ENCODE measurements around the gene ZNF485. TPM values are rescaled to one million over a fixed set of nuclear protein-coding genes. Genes with fewer than 3 reads are reported as not detected.
"Not testable (repeated sequence)": the region's sequence is repeated elsewhere in the genome, so short reads cannot be mapped to it uniquely, and the experiment has no call there.

The ZNF485 gene
- total RNA-seq, 1 experiment from 2014 or later: 1.2 TPM

- no peak overlapping the region for H3K4me3 ChIP-seq (ENCODE audit: low read length)
- no peaks in the 10 kb centered on the region for H3K27me3 ChIP-seq (ENCODE audit: low read length)
- intact Hi-C loops (cut with micrococcal nuclease): no loop called here
- H3K27ac ChIP-seq (ENCODE audit: low read length): no peak overlapping the region
- H3K9me2 ChIP-seq (replicated peaks; ENCODE audit: low read length): no peaks in the 10 kb centered on the region
- no peak overlapping the region for H3K9ac ChIP-seq (ENCODE audit: low read length)
- H3K4me2 ChIP-seq (ENCODE audit: low read length): no peak overlapping the region
- H3K4me1 ChIP-seq (ENCODE audit: insufficient read depth, low read length): no peaks in the 10 kb centered on the region
- H3K9me3 ChIP-seq (ENCODE audit: low read length): 0 out of 2 replicates have a peak, but pooled peaks cover 4% of the 10 kb centered on the region
- TF ChIP-seq, protein P1, sequence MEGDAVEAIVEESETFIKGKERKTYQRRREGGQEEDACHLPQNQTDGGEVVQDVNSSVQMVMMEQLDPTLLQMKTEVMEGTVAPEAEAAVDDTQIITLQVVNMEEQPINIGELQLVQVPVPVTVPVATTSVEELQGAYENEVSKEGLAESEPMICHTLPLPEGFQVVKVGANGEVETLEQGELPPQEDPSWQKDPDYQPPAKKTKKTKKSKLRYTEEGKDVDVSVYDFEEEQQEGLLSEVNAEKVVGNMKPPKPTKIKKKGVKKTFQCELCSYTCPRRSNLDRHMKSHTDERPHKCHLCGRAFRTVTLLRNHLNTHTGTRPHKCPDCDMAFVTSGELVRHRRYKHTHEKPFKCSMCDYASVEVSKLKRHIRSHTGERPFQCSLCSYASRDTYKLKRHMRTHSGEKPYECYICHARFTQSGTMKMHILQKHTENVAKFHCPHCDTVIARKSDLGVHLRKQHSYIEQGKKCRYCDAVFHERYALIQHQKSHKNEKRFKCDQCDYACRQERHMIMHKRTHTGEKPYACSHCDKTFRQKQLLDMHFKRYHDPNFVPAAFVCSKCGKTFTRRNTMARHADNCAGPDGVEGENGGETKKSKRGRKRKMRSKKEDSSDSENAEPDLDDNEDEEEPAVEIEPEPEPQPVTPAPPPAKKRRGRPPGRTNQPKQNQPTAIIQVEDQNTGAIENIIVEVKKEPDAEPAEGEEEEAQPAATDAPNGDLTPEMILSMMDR (conservative IDR thresholded peaks at IDR 0.05; ENCODE audit: low read depth, low read length): no peak
- TF ChIP-seq EZH2 (IDR thresholded peaks at IDR 0.05; ENCODE audit: low read length, unreplicated experiment): no peak
- no peak for TF ChIP-seq EZH2phosphoT487 (IDR thresholded peaks at IDR 0.05; ENCODE audit: borderline replicate concordance, low read length)
- H4K20me1 ChIP-seq (ENCODE audit: low read length): no peaks in the 10 kb centered on the region
- POLR2A ChIA-PET (ENCODE audit: unreplicated experiment): no interaction called here
- DNase-seq: no peak
- no peaks in the 10 kb centered on the region for H3F3A ChIP-seq (ENCODE audit: low read length, unreplicated experiment)
- no peak for ATAC-seq
- CTCF ChIA-PET: no interaction called here
- H3K79me2 ChIP-seq (ENCODE audit: low read length): no peaks in the 10 kb centered on the region
- H3K36me3 ChIP-seq (ENCODE audit: low read depth, low read length): no peaks in the 10 kb centered on the region
- no TSS peak for BruUV-seq (replicated peaks)
- no peak overlapping the region for H2AFZ ChIP-seq (ENCODE audit: low read length)
These were observed 7.8 kb upstream of the ZNF485 start for GRCh38 chr10:43598446-43598845.

GRCh38 chr10:43599333-43599732 is 6.9 kb upstream of the ZNF485 start:
- no peak overlapping the region for H3K4me2 ChIP-seq (ENCODE audit: low read length)
- no peaks in the 10 kb centered on the region for H3K9me2 ChIP-seq (replicated peaks; ENCODE audit: low read length)
- intact Hi-C loops (cut with micrococcal nuclease): no loop called here
- H3K79me2 ChIP-seq (ENCODE audit: low read length): no peaks in the 10 kb centered on the region
- ChIA-PET POLR2A (ENCODE audit: unreplicated experiment) (no interaction called here), CTCF (no interaction called here)
- H2AFZ ChIP-seq (ENCODE audit: low read length): no peak overlapping the region
- H4K20me1 ChIP-seq (ENCODE audit: low read length): no peaks in the 10 kb centered on the region
- no peak for DNase-seq
- no peak for ATAC-seq
- no TSS peak for BruUV-seq (replicated peaks)
- H3F3A ChIP-seq (ENCODE audit: low read length, unreplicated experiment): no peaks in the 10 kb centered on the region
- TF ChIP-seq, protein P1 (conservative IDR thresholded peaks at IDR 0.05; ENCODE audit: low read depth, low read length): no peak
- TF ChIP-seq EZH2phosphoT487 (IDR thresholded peaks at IDR 0.05; ENCODE audit: borderline replicate concordance, low read length): no peak
- no peak for TF ChIP-seq EZH2 (IDR thresholded peaks at IDR 0.05; ENCODE audit: low read length, unreplicated experiment)
- H3K27me3 ChIP-seq (ENCODE audit: low read length): no peaks in the 10 kb centered on the region
- H3K36me3 ChIP-seq (ENCODE audit: low read depth, low read length): no peaks in the 10 kb centered on the region
- no peak overlapping the region for H3K4me3 ChIP-seq (ENCODE audit: low read length)
- H3K9ac ChIP-seq (ENCODE audit: low read length): no peak overlapping the region
- H3K9me3 ChIP-seq (ENCODE audit: low read length): 0 out of 2 replicates have a peak, but pooled peaks cover 4% of the 10 kb centered on the region
- no peak overlapping the region for H3K27ac ChIP-seq (ENCODE audit: low read length)
- no peaks in the 10 kb centered on the region for H3K4me1 ChIP-seq (ENCODE audit: insufficient read depth, low read length)

GRCh38 chr10:43601576-43601975 is 4.7 kb upstream of the ZNF485 start:
- H3K36me3 ChIP-seq (ENCODE audit: low read depth, low read length); H3K9me3 ChIP-seq (ENCODE audit: low read length); H3K4me3 ChIP-seq (ENCODE audit: low read length); H3F3A ChIP-seq (ENCODE audit: low read length, unreplicated experiment); intact Hi-C loops (cut with micrococcal nuclease); H3K4me2 ChIP-seq (ENCODE audit: low read length); CTCF ChIA-PET; POLR2A ChIA-PET (ENCODE audit: unreplicated experiment); H2AFZ ChIP-seq (ENCODE audit: low read length); H3K79me2 ChIP-seq (ENCODE audit: low read length); H3K4me1 ChIP-seq (ENCODE audit: insufficient read depth, low read length); H4K20me1 ChIP-seq (ENCODE audit: low read length); H3K27me3 ChIP-seq (ENCODE audit: low read length); BruUV-seq (replicated peaks); DNase-seq; H3K27ac ChIP-seq (ENCODE audit: low read length); H3K9me2 ChIP-seq (replicated peaks; ENCODE audit: low read length); H3K9ac ChIP-seq (ENCODE audit: low read length); ATAC-seq: not testable (repeated sequence)

All from PC-3 (cell line).